ENCODE results near the gene RNF217.

Gene RNF217

DNA sequence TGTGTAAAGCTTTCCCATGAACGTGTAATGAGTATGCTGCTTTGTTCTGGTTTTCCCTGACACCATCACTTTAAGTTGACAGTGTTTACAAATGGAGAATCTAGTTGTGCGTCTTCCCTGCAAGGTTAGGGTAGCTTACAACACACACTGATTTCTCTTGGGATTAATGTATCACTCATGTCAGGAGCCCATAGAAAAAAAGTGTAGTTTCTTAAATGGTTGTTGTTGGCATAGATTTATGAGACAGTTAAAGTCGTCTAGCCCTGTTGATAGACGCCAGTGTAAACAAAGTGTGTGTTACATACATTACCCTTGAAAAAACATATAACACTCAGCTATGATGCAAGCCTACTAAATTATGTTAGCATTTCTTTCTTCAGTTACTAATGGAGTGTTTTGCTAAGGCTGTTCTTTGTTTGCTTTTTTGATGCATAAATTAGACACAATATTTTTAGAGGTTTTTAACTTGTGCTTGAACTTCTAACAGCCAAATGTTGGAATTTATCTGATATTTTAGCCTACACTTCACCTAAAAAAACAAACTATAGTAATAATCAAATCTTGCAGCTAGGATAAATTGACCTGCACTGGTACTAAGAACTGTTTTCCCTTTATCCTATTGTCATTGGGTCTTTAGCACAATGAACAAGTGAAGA is 88.6 kb downstream of the RNF217 start:
- Histone ChIP-seq H3K79me1 (ENCODE audit: low read depth, low read length) (no peaks in the 10 kb centered on the region), H3K27ac (replicated peaks; ENCODE audit: low read length) (no peak overlapping the region)

GRCh38 chr6:125053809-125054208 is 91.6 kb downstream of the RNF217 start:
- Histone ChIP-seq H3K14ac (ENCODE audit: low read length) (no peak overlapping the region), H3K27ac (replicated peaks; ENCODE audit: low read length) (no peak overlapping the region)
- whole genome bisulfite sequencing, 2 donors (ENCODE audit: extremely low coverage in 2 of 2, insufficient read length in 2 of 2, insufficient replicate concordance in 1 of 2): no CpG with 5 or more reads among the region's 2 CpGs

More for the DNA sequence above, 88.6 kb downstream of the RNF217 start:
- no peak overlapping the region for H4K91ac ChIP-seq (ENCODE audit: low read depth, low read length, poor library complexity)
- WGBS, 2 donors (ENCODE audit: extremely low coverage in 2 of 2, insufficient read length in 2 of 2, insufficient replicate concordance in 1 of 2): no CpG with 5 or more reads among the region's 4 CpGs
- H3K9ac ChIP-seq (ENCODE audit: low read depth, low read length, poor library complexity): no peak overlapping the region
- no peak overlapping the region for H2BK12ac ChIP-seq (ENCODE audit: low read length)
- no peak overlapping the region for H3K18ac ChIP-seq (ENCODE audit: low read length)
- no peak overlapping the region for H3K4me2 ChIP-seq (ENCODE audit: insufficient read depth, low read length, poor library complexity, severe bottlenecking)
- H3K9me3 ChIP-seq (replicated peaks in 1 of 2; ENCODE audit: control insufficient read depth in 2 of 2, insufficient read depth in 1 of 2, low read depth in 1 of 2, low read length in 2 of 2): no peaks in the 10 kb centered on the region
- no peak overlapping the region for H2BK120ac ChIP-seq (ENCODE audit: low read depth, low read length)
- no peak overlapping the region for H3K4me3 ChIP-seq (ENCODE audit: low read length in 2 of 2)
- no peak overlapping the region for H3K14ac ChIP-seq (ENCODE audit: low read length)
- H3K23ac ChIP-seq (ENCODE audit: low read depth, low read length, poor library complexity): no peak overlapping the region
- no peak overlapping the region for H4K8ac ChIP-seq (ENCODE audit: low read depth, low read length)
- no peak overlapping the region for H2BK15ac ChIP-seq (ENCODE audit: low read length)
- H2AFZ ChIP-seq (ENCODE audit: low read length): no peak overlapping the region
- no peak overlapping the region for H2BK5ac ChIP-seq (ENCODE audit: low read length)
- H2AK5ac ChIP-seq (ENCODE audit: low read depth, low read length): no peak overlapping the region
- no peak overlapping the region for H3K4ac ChIP-seq (ENCODE audit: low read length)
- peaks cover 0 to 5% of the 10 kb centered on the region in 2 donors for H3K4me1 ChIP-seq (ENCODE audit: control insufficient read depth in 2 of 2, insufficient read depth in 1 of 2, low read depth in 1 of 2, low read length in 2 of 2)
- DNase-seq (ENCODE audit: low spot score): no peak
- no peaks in the 10 kb centered on the region for H3K27me3 ChIP-seq (ENCODE audit: control insufficient read depth in 3 of 3, insufficient read depth in 3 of 3, low read depth in 1 of 3, low read length in 3 of 3)
- no peaks in the 10 kb centered on the region for H3K36me3 ChIP-seq (replicated peaks in 1 of 2; ENCODE audit: control insufficient read depth in 2 of 2, insufficient read depth in 2 of 2, low read length in 2 of 2)

DNA sequence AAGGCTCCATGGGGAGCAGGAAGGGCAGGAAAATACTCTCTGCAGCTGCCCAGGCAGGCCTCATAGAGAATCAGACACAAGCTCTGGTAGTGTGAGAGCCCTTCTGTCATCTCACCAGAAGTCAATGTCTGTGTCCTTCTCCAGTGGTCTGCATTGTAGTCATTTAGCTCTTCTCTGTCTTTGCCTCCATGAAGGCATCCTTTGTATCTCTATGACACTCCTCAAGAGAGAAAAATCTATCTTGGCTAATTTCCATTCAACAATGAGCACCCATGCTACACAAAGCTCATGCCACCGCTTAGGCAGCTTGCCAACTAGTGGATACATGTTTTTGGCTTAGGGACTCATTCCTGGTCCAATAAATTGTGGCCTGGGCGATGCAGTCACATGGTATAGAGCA is 92.1 kb downstream of the RNF217 start:
- no peak overlapping the region for H2BK15ac ChIP-seq (ENCODE audit: low read length)
- H3K18ac ChIP-seq (ENCODE audit: low read length): no peak overlapping the region
- no peak overlapping the region for H3K23ac ChIP-seq (ENCODE audit: low read depth, low read length, poor library complexity)
- H2BK120ac ChIP-seq (ENCODE audit: low read depth, low read length): no peak overlapping the region
- no CpG with 5 or more reads among the region's 2 CpGs for WGBS, 2 donors (ENCODE audit: extremely low coverage in 2 of 2, insufficient read length in 2 of 2, insufficient replicate concordance in 1 of 2)
- H2AK5ac ChIP-seq (ENCODE audit: low read depth, low read length): no peak overlapping the region
- DNase-seq (ENCODE audit: low spot score): no peak
- no peak overlapping the region for H3K9ac ChIP-seq (ENCODE audit: low read depth, low read length, poor library complexity)
- no peak overlapping the region for H3K27ac ChIP-seq (replicated peaks; ENCODE audit: low read length)
- no peak overlapping the region for H4K91ac ChIP-seq (ENCODE audit: low read depth, low read length, poor library complexity)
- H3K4me3 ChIP-seq (ENCODE audit: low read length in 2 of 2): no peak overlapping the region
- H3K4me2 ChIP-seq (ENCODE audit: insufficient read depth, low read length, poor library complexity, severe bottlenecking): no peak overlapping the region
- no peak overlapping the region for H2BK12ac ChIP-seq (ENCODE audit: low read length)
- no peaks in the 10 kb centered on the region for H3K4me1 ChIP-seq (ENCODE audit: control insufficient read depth in 2 of 2, insufficient read depth in 1 of 2, low read depth in 1 of 2, low read length in 2 of 2)
- no peak overlapping the region for H2AFZ ChIP-seq (ENCODE audit: low read length)
- no peak overlapping the region for H3K14ac ChIP-seq (ENCODE audit: low read length)
- H3K4ac ChIP-seq (ENCODE audit: low read length): no peak overlapping the region
- no peaks in the 10 kb centered on the region for H3K79me1 ChIP-seq (ENCODE audit: low read depth, low read length)
- no peaks in the 10 kb centered on the region for H3K27me3 ChIP-seq (ENCODE audit: control insufficient read depth in 3 of 3, insufficient read depth in 3 of 3, low read depth in 1 of 3, low read length in 3 of 3)
- H3K9me3 ChIP-seq (replicated peaks in 1 of 2; ENCODE audit: control insufficient read depth in 2 of 2, insufficient read depth in 1 of 2, low read depth in 1 of 2, low read length in 2 of 2): no peaks in the 10 kb centered on the region
- no peak overlapping the region for H2BK5ac ChIP-seq (ENCODE audit: low read length)
- H4K8ac ChIP-seq (ENCODE audit: low read depth, low read length): no peak overlapping the region
- H3K36me3 ChIP-seq (replicated peaks in 1 of 2; ENCODE audit: control insufficient read depth in 2 of 2, insufficient read depth in 2 of 2, low read length in 2 of 2): no peaks in the 10 kb centered on the region

More at GRCh38 chr6:125053809-125054208, 91.6 kb downstream of the RNF217 start:
- no peaks in the 10 kb centered on the region for H3K27me3 ChIP-seq (ENCODE audit: control insufficient read depth in 3 of 3, insufficient read depth in 3 of 3, low read depth in 1 of 3, low read length in 3 of 3)
- no peak overlapping the region for H2BK5ac ChIP-seq (ENCODE audit: low read length)
- no peak for DNase-seq (ENCODE audit: low spot score)
- no peaks in the 10 kb centered on the region for H3K4me1 ChIP-seq (ENCODE audit: control insufficient read depth in 2 of 2, insufficient read depth in 1 of 2, low read depth in 1 of 2, low read length in 2 of 2)
- H2BK120ac ChIP-seq (ENCODE audit: low read depth, low read length): no peak overlapping the region
- no peak overlapping the region for H2BK15ac ChIP-seq (ENCODE audit: low read length)
- no peak overlapping the region for H3K4me2 ChIP-seq (ENCODE audit: insufficient read depth, low read length, poor library complexity, severe bottlenecking)
- H3K18ac ChIP-seq (ENCODE audit: low read length): no peak overlapping the region
- H2AK5ac ChIP-seq (ENCODE audit: low read depth, low read length): no peak overlapping the region
- H2BK12ac ChIP-seq (ENCODE audit: low read length): no peak overlapping the region
- no peak overlapping the region for H2AFZ ChIP-seq (ENCODE audit: low read length)
- no peak overlapping the region for H3K23ac ChIP-seq (ENCODE audit: low read depth, low read length, poor library complexity)
- no peaks in the 10 kb centered on the region for H3K79me1 ChIP-seq (ENCODE audit: low read depth, low read length)
- no peak overlapping the region for H3K4me3 ChIP-seq (ENCODE audit: low read length in 2 of 2)
- H4K91ac ChIP-seq (ENCODE audit: low read depth, low read length, poor library complexity): no peak overlapping the region
- no peak overlapping the region for H4K8ac ChIP-seq (ENCODE audit: low read depth, low read length)
- H3K9ac ChIP-seq (ENCODE audit: low read depth, low read length, poor library complexity): no peak overlapping the region
- H3K9me3 ChIP-seq (replicated peaks in 1 of 2; ENCODE audit: control insufficient read depth in 2 of 2, insufficient read depth in 1 of 2, low read depth in 1 of 2, low read length in 2 of 2): no peaks in the 10 kb centered on the region
- H3K36me3 ChIP-seq (replicated peaks in 1 of 2; ENCODE audit: control insufficient read depth in 2 of 2, insufficient read depth in 2 of 2, low read length in 2 of 2): no peaks in the 10 kb centered on the region
- H3K4ac ChIP-seq (ENCODE audit: low read length): no peak overlapping the region

GRCh38 chr6:125057392-125058246 is 95.4 kb downstream of the RNF217 start:
- H3K14ac ChIP-seq (ENCODE audit: low read length): no peak overlapping the region
- H3K9ac ChIP-seq (ENCODE audit: low read depth, low read length, poor library complexity): no peak overlapping the region
- no peak overlapping the region for H2BK5ac ChIP-seq (ENCODE audit: low read length)
- no peak for DNase-seq (ENCODE audit: low spot score)
- no peak overlapping the region for H2BK15ac ChIP-seq (ENCODE audit: low read length)
- no peak overlapping the region for H2BK120ac ChIP-seq (ENCODE audit: low read depth, low read length)
- no peak overlapping the region for H4K8ac ChIP-seq (ENCODE audit: low read depth, low read length)
- no peak overlapping the region for H3K23ac ChIP-seq (ENCODE audit: low read depth, low read length, poor library complexity)
- no peak overlapping the region for H4K91ac ChIP-seq (ENCODE audit: low read depth, low read length, poor library complexity)
- H3K27ac ChIP-seq (replicated peaks; ENCODE audit: low read length): no peak overlapping the region
- no peaks in the 10 kb centered on the region for H3K79me1 ChIP-seq (ENCODE audit: low read depth, low read length)
- no CpG with 5 or more reads among the region's 5 CpGs for WGBS, 2 donors (ENCODE audit: extremely low coverage in 2 of 2, insufficient read length in 2 of 2, insufficient replicate concordance in 1 of 2)
- no peak overlapping the region for H2AFZ ChIP-seq (ENCODE audit: low read length)
- no peaks in the 10 kb centered on the region for H3K9me3 ChIP-seq (replicated peaks in 1 of 2; ENCODE audit: control insufficient read depth in 2 of 2, insufficient read depth in 1 of 2, low read depth in 1 of 2, low read length in 2 of 2)
- H3K4ac ChIP-seq (ENCODE audit: low read length): no peak overlapping the region
- H2BK12ac ChIP-seq (ENCODE audit: low read length): no peak overlapping the region
- H2AK5ac ChIP-seq (ENCODE audit: low read depth, low read length): no peak overlapping the region
- H3K36me3 ChIP-seq (replicated peaks in 1 of 2; ENCODE audit: control insufficient read depth in 2 of 2, insufficient read depth in 2 of 2, low read length in 2 of 2): no peaks in the 10 kb centered on the region
- H3K4me1 ChIP-seq (ENCODE audit: control insufficient read depth in 2 of 2, insufficient read depth in 1 of 2, low read depth in 1 of 2, low read length in 2 of 2): no peaks in the 10 kb centered on the region
- no peak overlapping the region for H3K18ac ChIP-seq (ENCODE audit: low read length)
- no peaks in the 10 kb centered on the region for H3K27me3 ChIP-seq (ENCODE audit: control insufficient read depth in 3 of 3, insufficient read depth in 3 of 3, low read depth in 1 of 3, low read length in 3 of 3)
- H3K4me3 ChIP-seq (ENCODE audit: low read length in 2 of 2): no peak overlapping the region
- H3K4me2 ChIP-seq (ENCODE audit: insufficient read depth, low read length, poor library complexity, severe bottlenecking): no peak overlapping the region

Measured in neuronal stem cell (in vitro differentiated cells).